ENCODE measurements around the gene KDM4C. TPM values are rescaled to one million over a fixed set of nuclear protein-coding genes. Genes with fewer than 3 reads are reported as not detected.

KDM4C gene
- total and polyA plus RNA-seq, 2 of the 8 experiments (the other 6 are each of a cell fraction or from before 2014, with no cell fraction given): 13.0 to 26.1 TPM

- TF ChIP-seq CHD7 (IDR thresholded peaks at IDR 0.05; ENCODE audit: insufficient replicate concordance, low read length) (no peak), SIRT6 (IDR thresholded peaks at IDR 0.05; ENCODE audit: low read length) (no peak), POU5F1 (IDR thresholded peaks at IDR 0.05; ENCODE audit: low read depth, low read length) (no peak), RNF2 (IDR thresholded peaks at IDR 0.05; ENCODE audit: borderline replicate concordance, low read depth, low read length, missing control alignments, poor library complexity, severe bottlenecking) (no peak), SUZ12 (IDR thresholded peaks at IDR 0.05; ENCODE audit: low read length) (no peak), CBX8 (IDR thresholded peaks at IDR 0.05; ENCODE audit: borderline replicate concordance, low read depth, low read length) (no peak), CBX5 (IDR thresholded peaks at IDR 0.05; ENCODE audit: low read depth, low read length) (no peak), JUND (IDR thresholded peaks at IDR 0.05; ENCODE audit: low read length) (no peak), BRCA1 (IDR thresholded peaks at IDR 0.05; ENCODE audit: low read depth, low read length) (no peak)
- TF ChIP-seq, protein P1, sequence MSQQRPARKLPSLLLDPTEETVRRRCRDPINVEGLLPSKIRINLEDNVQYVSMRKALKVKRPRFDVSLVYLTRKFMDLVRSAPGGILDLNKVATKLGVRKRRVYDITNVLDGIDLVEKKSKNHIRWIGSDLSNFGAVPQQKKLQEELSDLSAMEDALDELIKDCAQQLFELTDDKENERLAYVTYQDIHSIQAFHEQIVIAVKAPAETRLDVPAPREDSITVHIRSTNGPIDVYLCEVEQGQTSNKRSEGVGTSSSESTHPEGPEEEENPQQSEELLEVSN (IDR thresholded peaks at IDR 0.05): no peak
These were observed 164.4 kb downstream of the KDM4C start (continued) for GRCh38 chr9:6922124-6922676.

All from H1 (cell line).